Neutrophil (primary cell): Measurements from ENCODE around the gene NTN1.

Experiments used
- H3K27ac ChIP-seq: fragments of 200-600 bp; sonication (generic); 2 replicates; pipeline ENCODE4 v1.5.1; 2016; ENCODE audit warnings: mild to moderate bottlenecking, moderate library complexity
- H3K27me3 ChIP-seq: fragments of 200-600 bp; sonication (generic); 2 replicates; pipeline ENCODE4 v1.6.0; 2016; ENCODE audit warnings: mild to moderate bottlenecking
- H3K36me3 ChIP-seq: fragments of 200-600 bp; sonication (generic); 2 replicates; pipeline ENCODE4 v1.5.1; 2017
- H3K4me1 ChIP-seq, 2 experiments: fragments of 200-600 bp in 1 of 2; sonication (generic) in 1 of 2; 1 replicate in 1 of 2; 2 replicates in 1 of 2; pipeline versions ENCODE4 v1.5.1 to v1.6.1; 2013 to 2016; ENCODE audit warnings: low read depth in 1 of 2, low read length in 1 of 2, mild to moderate bottlenecking in 1 of 2, moderate library complexity in 1 of 2; ENCODE audit not compliant: control insufficient read depth in 1 of 2, insufficient read depth in 1 of 2
- H3K4me3 ChIP-seq, 2 experiments: fragments of 200-600 bp in 1 of 2; sonication (generic) in 1 of 2; 1 replicate in 1 of 2; 2 replicates in 1 of 2; pipeline ENCODE4 v1.5.1; 2013 to 2016; ENCODE audit warnings: low read depth in 1 of 2, low read length in 1 of 2, mild to moderate bottlenecking in 1 of 2, moderate library complexity in 1 of 2
- H3K9me3 ChIP-seq: fragments of 200-600 bp; sonication (generic); 2 replicates; pipeline ENCODE4 v1.5.1; 2016
- CTCF ChIP-seq: fragments of 200-600 bp; sonication (generic); IDR thresholded peaks from 2 replicates; pipeline ENCODE4 v1.5.1; 2016; ENCODE audit warnings: antibody characterized with exemption

The NTN1 gene

DNA sequence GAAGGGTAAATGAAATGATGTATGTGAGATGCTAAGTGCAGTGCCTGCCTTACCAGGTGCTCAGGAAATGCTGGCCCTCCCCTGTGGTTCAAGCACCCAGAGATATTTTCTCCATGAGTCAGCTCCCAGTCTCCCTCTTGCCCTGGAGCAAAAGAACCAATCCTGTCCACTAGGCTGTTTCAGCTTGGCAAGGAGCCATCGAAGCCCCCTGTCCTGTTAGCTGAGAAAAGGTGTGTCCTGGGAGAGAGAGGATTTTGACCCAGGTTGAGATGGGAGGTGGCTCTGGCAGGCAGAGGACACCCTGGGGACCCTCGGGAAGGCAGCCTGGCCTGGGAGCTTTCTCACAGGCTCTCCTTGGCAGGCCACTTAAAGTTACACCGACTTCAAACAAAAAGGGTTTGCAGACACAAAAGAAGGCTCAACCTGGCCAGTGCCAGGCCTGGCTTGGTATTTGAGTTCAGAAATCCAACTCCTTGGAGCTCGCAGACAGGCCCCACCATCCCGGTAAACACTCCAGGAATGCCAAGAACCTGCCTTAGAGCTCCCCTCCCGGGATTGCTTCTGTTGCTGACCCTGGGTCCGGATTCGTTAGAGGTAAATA, 29.6 kb downstream of the NTN1 start:
- H3K27ac ChIP-seq = no peak overlapping the region
- no peaks in the 10 kb centered on the region for H3K4me1 ChIP-seq
- no peaks in the 10 kb centered on the region for H3K36me3 ChIP-seq
- H3K9me3 ChIP-seq = no peaks in the 10 kb centered on the region
- H3K27me3 ChIP-seq = no peaks in the 10 kb centered on the region
- H3K4me3 ChIP-seq = no peak overlapping the region
- TF ChIP-seq CTCF = no peak

DNA sequence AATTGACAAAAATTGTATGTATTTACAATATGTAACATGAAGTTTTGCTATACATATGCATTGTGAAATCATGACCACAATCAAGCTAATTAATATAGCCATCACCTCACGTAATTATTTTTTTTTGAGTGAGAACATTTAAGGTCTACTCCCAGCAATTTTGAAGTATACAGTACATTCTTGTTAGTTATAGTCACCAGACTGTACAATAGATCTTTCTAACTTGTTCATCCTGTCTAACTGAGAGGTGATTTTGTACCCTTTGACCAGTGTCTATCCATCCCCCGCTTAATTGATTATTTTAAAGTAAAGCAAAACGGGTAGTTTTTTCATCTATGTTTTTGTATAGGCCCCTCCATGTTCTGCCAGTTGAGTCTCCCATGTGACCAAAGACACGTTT, 30.3 kb downstream of the NTN1 start:
- Histone ChIP-seq H3K4me1 (no peaks in the 10 kb centered on the region), H3K9me3 (no peaks in the 10 kb centered on the region), H3K36me3 (no peaks in the 10 kb centered on the region), H3K27me3 (no peaks in the 10 kb centered on the region), H3K4me3 (no peak overlapping the region), H3K27ac (no peak overlapping the region)
- TF ChIP-seq CTCF = no peak

GRCh38 chr17:9052921-9053320, 31.6 kb downstream of the NTN1 start:
- no peaks in the 10 kb centered on the region for H3K27me3 ChIP-seq
- H3K4me1 ChIP-seq = no peaks in the 10 kb centered on the region
- no peaks in the 10 kb centered on the region for H3K9me3 ChIP-seq
- H3K4me3 ChIP-seq = no peak overlapping the region
- no peak for TF ChIP-seq CTCF
- H3K36me3 ChIP-seq = no peaks in the 10 kb centered on the region
- no peak overlapping the region for H3K27ac ChIP-seq

GRCh38 chr17:9053406-9053805, 32.1 kb downstream of the NTN1 start:
- no peak overlapping the region for H3K27ac ChIP-seq
- no peaks in the 10 kb centered on the region for H3K27me3 ChIP-seq
- H3K36me3 ChIP-seq = no peaks in the 10 kb centered on the region
- no peak overlapping the region for H3K4me3 ChIP-seq
- no peaks in the 10 kb centered on the region for H3K9me3 ChIP-seq
- no peaks in the 10 kb centered on the region for H3K4me1 ChIP-seq
- no peak for TF ChIP-seq CTCF

- no peak for TF ChIP-seq CTCF
- H3K36me3 ChIP-seq = no peaks in the 10 kb centered on the region
- H3K4me1 ChIP-seq = no peaks in the 10 kb centered on the region
- no peaks in the 10 kb centered on the region for H3K27me3 ChIP-seq
- H3K27ac ChIP-seq = no peak overlapping the region
- H3K9me3 ChIP-seq = no peaks in the 10 kb centered on the region
- H3K4me3 ChIP-seq = no peak overlapping the region
Measured at GRCh38 chr17:9054126-9054975, 33.0 kb downstream of the NTN1 start.
